ENCODE results near the gene ASCL1. TPM values are rescaled to one million over a fixed set of nuclear protein-coding genes. Genes with fewer than 3 reads are reported as not detected.

Gene ASCL1
- total and polyA plus RNA-seq, 4 donors = 0.25 to 0.88 (median 0.63) TPM

- no peak overlapping the region for H3K27ac ChIP-seq (ENCODE audit: low read depth in 1 of 2, low read length in 1 of 2)
- TF ChIP-seq, protein P1, sequence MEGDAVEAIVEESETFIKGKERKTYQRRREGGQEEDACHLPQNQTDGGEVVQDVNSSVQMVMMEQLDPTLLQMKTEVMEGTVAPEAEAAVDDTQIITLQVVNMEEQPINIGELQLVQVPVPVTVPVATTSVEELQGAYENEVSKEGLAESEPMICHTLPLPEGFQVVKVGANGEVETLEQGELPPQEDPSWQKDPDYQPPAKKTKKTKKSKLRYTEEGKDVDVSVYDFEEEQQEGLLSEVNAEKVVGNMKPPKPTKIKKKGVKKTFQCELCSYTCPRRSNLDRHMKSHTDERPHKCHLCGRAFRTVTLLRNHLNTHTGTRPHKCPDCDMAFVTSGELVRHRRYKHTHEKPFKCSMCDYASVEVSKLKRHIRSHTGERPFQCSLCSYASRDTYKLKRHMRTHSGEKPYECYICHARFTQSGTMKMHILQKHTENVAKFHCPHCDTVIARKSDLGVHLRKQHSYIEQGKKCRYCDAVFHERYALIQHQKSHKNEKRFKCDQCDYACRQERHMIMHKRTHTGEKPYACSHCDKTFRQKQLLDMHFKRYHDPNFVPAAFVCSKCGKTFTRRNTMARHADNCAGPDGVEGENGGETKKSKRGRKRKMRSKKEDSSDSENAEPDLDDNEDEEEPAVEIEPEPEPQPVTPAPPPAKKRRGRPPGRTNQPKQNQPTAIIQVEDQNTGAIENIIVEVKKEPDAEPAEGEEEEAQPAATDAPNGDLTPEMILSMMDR (IDR thresholded peaks at IDR 0.05; ENCODE audit: control extremely low read depth, extremely low read depth) = no peak
- H3K4me3 ChIP-seq = no peak overlapping the region
- H3K9ac ChIP-seq (ENCODE audit: insufficient read depth in 1 of 2, low read length in 2 of 2) = no peak overlapping the region
- 2 to 3% methylated on average over 38 of the region's 38 CpGs for WGBS, 2 donors
- no peak for DNase-seq
- no peaks in the 10 kb centered on the region for H3K36me3 ChIP-seq (ENCODE audit: control insufficient read depth in 4 of 4, insufficient read depth in 4 of 4, low read length in 4 of 4)
- H3K9me3 ChIP-seq (ENCODE audit: control insufficient read depth in 4 of 4, insufficient read depth in 3 of 4, low read length in 3 of 4) = peaks cover 3 to 8% (median 5%) of the 10 kb centered on the region in 4 donors
- peaks cover 13 to 93% (median 85%) of the 10 kb centered on the region in 3 donors for H3K27me3 ChIP-seq (ENCODE audit: control insufficient read depth in 3 of 3, insufficient read depth in 3 of 3, low read length in 2 of 3)
- no peak for ATAC-seq (ENCODE audit: insufficient read depth, low FRiP score)
- peaks cover 0 to 7% (median 2%) of the 10 kb centered on the region in 5 donors for H3K4me1 ChIP-seq (ENCODE audit: control insufficient read depth in 5 of 5, insufficient read depth in 5 of 5, low read length in 5 of 5)
Measured at GRCh38 chr12:102965281-102966155, 8.0 kb downstream of the ASCL1 start.

DNA sequence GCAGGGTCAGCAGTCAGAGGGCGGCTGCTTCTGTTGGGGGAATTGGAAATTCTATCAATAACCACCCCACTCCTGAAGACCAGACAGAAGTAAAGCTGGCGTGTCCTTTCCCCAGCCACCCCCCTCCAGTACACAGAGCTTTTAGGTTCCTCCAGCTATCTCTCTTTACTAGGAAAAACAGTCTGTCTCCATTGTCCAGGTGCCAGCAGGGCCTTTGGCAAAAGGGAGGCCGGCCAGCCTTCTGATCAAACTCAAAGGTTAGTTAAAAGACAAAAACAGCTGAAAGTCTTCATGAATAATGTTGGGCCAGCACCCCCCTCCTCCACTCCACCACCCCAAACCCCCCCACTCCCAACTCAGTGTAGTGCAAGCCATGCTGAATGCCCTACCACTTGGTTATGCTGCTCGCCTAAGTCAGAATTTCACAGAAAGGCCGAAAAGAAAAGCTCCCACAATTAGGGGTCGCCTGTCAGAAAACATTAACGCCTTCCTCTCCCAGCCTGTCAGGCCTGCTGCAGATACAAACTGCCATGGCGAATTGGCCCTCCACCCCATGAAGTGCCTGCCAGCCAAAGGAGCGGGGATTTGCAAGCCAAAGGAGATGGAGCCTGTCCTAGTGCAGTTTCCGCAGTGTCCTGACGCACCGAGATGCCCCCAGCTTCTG is 8.9 kb downstream of the ASCL1 start:
- WGBS, 2 donors = 12 to 25% methylated on average over 12 of the region's 12 CpGs
- ATAC-seq (ENCODE audit: insufficient read depth, low FRiP score) = no peak
- DNase-seq = no peak
- H3K9me3 ChIP-seq (ENCODE audit: control insufficient read depth in 4 of 4, insufficient read depth in 3 of 4, low read length in 3 of 4) = peaks cover 3 to 8% (median 5%) of the 10 kb centered on the region in 4 donors
- TF ChIP-seq, protein P1 (IDR thresholded peaks at IDR 0.05; ENCODE audit: control extremely low read depth, extremely low read depth) = no peak
- no peak overlapping the region for H3K9ac ChIP-seq (ENCODE audit: insufficient read depth in 1 of 2, low read length in 2 of 2)
- no peaks in the 10 kb centered on the region for H3K36me3 ChIP-seq (ENCODE audit: control insufficient read depth in 4 of 4, insufficient read depth in 4 of 4, low read length in 4 of 4)
- peaks cover 0 to 6% (median 2%) of the 10 kb centered on the region in 5 donors for H3K4me1 ChIP-seq (ENCODE audit: control insufficient read depth in 5 of 5, insufficient read depth in 5 of 5, low read length in 5 of 5)
- H3K27ac ChIP-seq (ENCODE audit: low read depth in 1 of 2, low read length in 1 of 2) = no peak overlapping the region
- H3K4me3 ChIP-seq = no peak overlapping the region
- peaks cover 11 to 92% (median 80%) of the 10 kb centered on the region in 3 donors for H3K27me3 ChIP-seq (ENCODE audit: control insufficient read depth in 3 of 3, insufficient read depth in 3 of 3, low read length in 2 of 3)

GRCh38 chr12:102970780-102971179 is 13.3 kb downstream of the ASCL1 start:
- DNase-seq (no peak), ATAC-seq (ENCODE audit: insufficient read depth, low FRiP score) (no peak)
- peaks cover 0 to 4% (median 0%) of the 10 kb centered on the region in 4 donors for H3K9me3 ChIP-seq (ENCODE audit: control insufficient read depth in 4 of 4, insufficient read depth in 3 of 4, low read length in 3 of 4)
- no peak overlapping the region for H3K27ac ChIP-seq (ENCODE audit: low read depth in 1 of 2, low read length in 1 of 2)
- H3K4me3 ChIP-seq = no peak overlapping the region
- no peaks in the 10 kb centered on the region for H3K36me3 ChIP-seq (ENCODE audit: control insufficient read depth in 4 of 4, insufficient read depth in 4 of 4, low read length in 4 of 4)
- no peak overlapping the region for H3K9ac ChIP-seq (ENCODE audit: insufficient read depth in 1 of 2, low read length in 2 of 2)
- peaks cover 0 to 78% (median 39%) of the 10 kb centered on the region in 3 donors for H3K27me3 ChIP-seq (ENCODE audit: control insufficient read depth in 3 of 3, insufficient read depth in 3 of 3, low read length in 2 of 3)
- WGBS, 2 donors = 15 to 17% methylated on average over 4 of the region's 4 CpGs
- H3K4me1 ChIP-seq (ENCODE audit: control insufficient read depth in 5 of 5, insufficient read depth in 5 of 5, low read length in 5 of 5) = no peaks in the 10 kb centered on the region
- TF ChIP-seq, protein P1 (IDR thresholded peaks at IDR 0.05; ENCODE audit: control extremely low read depth, extremely low read depth) = no peak

Data from lung (tissue), 12 donors.